Fibroblast of the aortic adventitia (primary cell): ENCODE measurements around the gene PPP6R2. TPM values are rescaled to one million over a fixed set of nuclear protein-coding genes. Genes with fewer than 3 reads are reported as not detected.

ENCODE experiments used
- DNase-seq: peaks from one replicate; pipeline ENCODE4 v3.0.0-alpha.2; 2010; ENCODE audit warnings: low read depth
- H3K4me3 ChIP-seq: 2 replicates; pipeline ENCODE4 v1.5.1; 2011; ENCODE audit warnings: low read depth, mild to moderate bottlenecking, control low read depth, low read length, moderate library complexity
- total RNA-seq: library from RNA; depleted of rRNA; stranded (reverse); fragments of >200 nt; gene quantifications from 2 replicates; pipeline ENCODE4 v1.2.3, GENCODE V29; 2012; ENCODE audit warnings: low replicate concordance
- TF ChIP-seq, protein P1 (sequence below): IDR thresholded peaks from 2 replicates; pipeline ENCODE4 v1.5.1; 2011; ENCODE audit warnings: mild to moderate bottlenecking, low read length, control low read depth, inconsistent platforms; ENCODE audit not compliant: insufficient read depth

Gene PPP6R2
- total RNA-seq, 1 donor = 38.5 TPM

GRCh38 chr22:50435291-50436014 lies 92.3 kb downstream of the PPP6R2 start:
- TF ChIP-seq, protein P1, sequence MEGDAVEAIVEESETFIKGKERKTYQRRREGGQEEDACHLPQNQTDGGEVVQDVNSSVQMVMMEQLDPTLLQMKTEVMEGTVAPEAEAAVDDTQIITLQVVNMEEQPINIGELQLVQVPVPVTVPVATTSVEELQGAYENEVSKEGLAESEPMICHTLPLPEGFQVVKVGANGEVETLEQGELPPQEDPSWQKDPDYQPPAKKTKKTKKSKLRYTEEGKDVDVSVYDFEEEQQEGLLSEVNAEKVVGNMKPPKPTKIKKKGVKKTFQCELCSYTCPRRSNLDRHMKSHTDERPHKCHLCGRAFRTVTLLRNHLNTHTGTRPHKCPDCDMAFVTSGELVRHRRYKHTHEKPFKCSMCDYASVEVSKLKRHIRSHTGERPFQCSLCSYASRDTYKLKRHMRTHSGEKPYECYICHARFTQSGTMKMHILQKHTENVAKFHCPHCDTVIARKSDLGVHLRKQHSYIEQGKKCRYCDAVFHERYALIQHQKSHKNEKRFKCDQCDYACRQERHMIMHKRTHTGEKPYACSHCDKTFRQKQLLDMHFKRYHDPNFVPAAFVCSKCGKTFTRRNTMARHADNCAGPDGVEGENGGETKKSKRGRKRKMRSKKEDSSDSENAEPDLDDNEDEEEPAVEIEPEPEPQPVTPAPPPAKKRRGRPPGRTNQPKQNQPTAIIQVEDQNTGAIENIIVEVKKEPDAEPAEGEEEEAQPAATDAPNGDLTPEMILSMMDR = no peak
- DNase-seq = no peak
- H3K4me3 ChIP-seq = no peak overlapping the region

- no peak overlapping the region for H3K4me3 ChIP-seq
- no peak for DNase-seq
- TF ChIP-seq, protein P1 = no peak
Observed at GRCh38 chr22:50436015-50436830, 93.1 kb downstream of the PPP6R2 start.

GRCh38 chr22:50436841-50437341 lies 93.8 kb downstream of the PPP6R2 start:
- H3K4me3 ChIP-seq = no peak overlapping the region
- TF ChIP-seq, protein P1 = no peak
- DNase-seq = no peak

- no peak overlapping the region for H3K4me3 ChIP-seq
- DNase-seq = no peak
- TF ChIP-seq, protein P1 = no peak
Observed at GRCh38 chr22:50437511-50438304, 94.6 kb downstream of the PPP6R2 start.

- H3K4me3 ChIP-seq = no peak overlapping the region
- TF ChIP-seq, protein P1 = no peak
Observed at GRCh38 chr22:50438305-50439275, 95.5 kb downstream of the PPP6R2 start.

More at GRCh38 chr22:50438305-50439275, 95.5 kb downstream of the PPP6R2 start:
- DNase-seq = no peak
